Heart left ventricle (tissue), 13 donors: ENCODE data around the gene CCDC137.

Source experiments
- POLR2A ChIP-seq, 2 donors: fragments of 450-650 bp; IDR thresholded peaks; one replicate each; pipeline ENCODE4 v1.6.1; 2017; ENCODE audit warnings: antibody characterized with exemption in 2 of 2, mild to moderate bottlenecking in 2 of 2, moderate library complexity in 2 of 2
- TF ChIP-seq, protein P1 (sequence below), 12 donors: fragments of 200-600 bp; sonication (generic) in 4 of 12; IDR thresholded peaks; one replicate each; pipeline versions ENCODE4 v1.5.0 to v1.8.0; 2018 to 2022; ENCODE audit warnings: antibody characterized with exemption in 12 of 12, mild to moderate bottlenecking in 5 of 12
- donor health status: ischemic (EF 13 %, LVEDD 7.1; RV severe dilation, severe dysfunction).
- donor health status: DM: no; HTN: yes; CAD: no.
- donor health status: DM: no; HTN: no; CAD: no.
- donor health status: ischemic (EF 25% LVEDD 6.9; RV normal size, moderate dysfunction).
- donor health status: ischemic (EF 25% LVEDD 5.7; RV mildly dilated, moderate dysfunction).
- donor health status: ischemic (EF 35%, LVEDD 5.7; RV mildly dilated, moderate dysfunction).
- donor health status: nonischemic (EF 11% LVEDD 7.7; RV severe dilation, severe dysfunction).
- donor health status: DM: yes; HTN: yes; CAD: no.
- donor health status: PGD.
- donor health status: ischemic (EF 29% LVEDD 5.4; RV normal size, mild dysfunction).
- donor health status: nonischemic (EF 23%, LVEDD 6.1; RV moderate dilation, normal function).

DNA sequence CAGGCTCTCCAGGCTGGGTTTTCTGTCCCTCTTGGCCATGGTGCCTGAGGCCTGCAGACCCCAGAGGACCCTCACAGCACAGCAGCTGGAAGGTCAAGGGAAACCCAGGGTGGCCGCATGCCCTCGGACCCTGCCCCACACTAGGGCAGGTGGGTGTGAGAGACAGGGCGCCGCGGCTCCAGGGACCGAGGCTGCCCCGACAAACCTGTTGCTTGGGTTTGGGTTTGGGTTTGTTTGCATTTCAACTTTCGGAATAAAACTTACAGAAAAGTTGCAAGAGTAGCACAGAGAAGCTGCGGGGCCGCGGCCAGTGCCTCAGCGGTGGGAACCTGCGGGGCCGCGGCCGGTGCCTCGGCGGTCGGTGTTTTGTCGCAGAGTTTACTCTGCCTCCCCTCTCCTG is 25.1 kb downstream of the CCDC137 start:
- TF ChIP-seq, protein P1, sequence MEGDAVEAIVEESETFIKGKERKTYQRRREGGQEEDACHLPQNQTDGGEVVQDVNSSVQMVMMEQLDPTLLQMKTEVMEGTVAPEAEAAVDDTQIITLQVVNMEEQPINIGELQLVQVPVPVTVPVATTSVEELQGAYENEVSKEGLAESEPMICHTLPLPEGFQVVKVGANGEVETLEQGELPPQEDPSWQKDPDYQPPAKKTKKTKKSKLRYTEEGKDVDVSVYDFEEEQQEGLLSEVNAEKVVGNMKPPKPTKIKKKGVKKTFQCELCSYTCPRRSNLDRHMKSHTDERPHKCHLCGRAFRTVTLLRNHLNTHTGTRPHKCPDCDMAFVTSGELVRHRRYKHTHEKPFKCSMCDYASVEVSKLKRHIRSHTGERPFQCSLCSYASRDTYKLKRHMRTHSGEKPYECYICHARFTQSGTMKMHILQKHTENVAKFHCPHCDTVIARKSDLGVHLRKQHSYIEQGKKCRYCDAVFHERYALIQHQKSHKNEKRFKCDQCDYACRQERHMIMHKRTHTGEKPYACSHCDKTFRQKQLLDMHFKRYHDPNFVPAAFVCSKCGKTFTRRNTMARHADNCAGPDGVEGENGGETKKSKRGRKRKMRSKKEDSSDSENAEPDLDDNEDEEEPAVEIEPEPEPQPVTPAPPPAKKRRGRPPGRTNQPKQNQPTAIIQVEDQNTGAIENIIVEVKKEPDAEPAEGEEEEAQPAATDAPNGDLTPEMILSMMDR (IDR thresholded peaks at IDR 0.05) = no peak
- no peak for TF ChIP-seq POLR2A (IDR thresholded peaks at IDR 0.05)
